Measurements from ENCODE around the gene RABGAP1L.

Gene RABGAP1L

GRCh38 chr1:174794861-174795260, 635.5 kb downstream of the RABGAP1L start:
- H3K27ac ChIP-seq: no peak overlapping the region
- H3K9ac ChIP-seq: no peak overlapping the region
- peaks cover 38% of the 10 kb centered on the region for H3K4me1 ChIP-seq
- no peaks in the 10 kb centered on the region for H3K36me3 ChIP-seq
- no peak overlapping the region for H3K4me2 ChIP-seq
- no peaks in the 10 kb centered on the region for H3K9me3 ChIP-seq
- H3K27me3 ChIP-seq: no peaks in the 10 kb centered on the region
- H4K20me1 ChIP-seq: no peaks in the 10 kb centered on the region
- H3K4me3 ChIP-seq: no peak overlapping the region
- TF ChIP-seq Cebpa-rat (IDR thresholded peaks at IDR 0.05): no peak

- TF ChIP-seq Cebpa-rat (IDR thresholded peaks at IDR 0.05): no peak
- Histone ChIP-seq H3K4me1 (peaks cover 36% of the 10 kb centered on the region), H3K9me3 (no peaks in the 10 kb centered on the region), H3K36me3 (no peaks in the 10 kb centered on the region), H4K20me1 (no peaks in the 10 kb centered on the region), H3K27me3 (no peaks in the 10 kb centered on the region), H3K9ac (no peak overlapping the region), H3K27ac (no peak overlapping the region), H3K4me2 (no peak overlapping the region), H3K4me3 (no peak overlapping the region)
These were observed 636.5 kb downstream of the RABGAP1L start for GRCh38 chr1:174795806-174796205.

GRCh38 chr1:174797398-174797797, 638.1 kb downstream of the RABGAP1L start:
- Histone ChIP-seq H3K9me3 (no peaks in the 10 kb centered on the region), H3K9ac (no peak overlapping the region), H3K36me3 (no peaks in the 10 kb centered on the region), H3K4me1 (peaks cover 36% of the 10 kb centered on the region), H3K27me3 (no peaks in the 10 kb centered on the region), H3K4me2 (no peak overlapping the region), H3K27ac (no peak overlapping the region), H3K4me3 (no peak overlapping the region), H4K20me1 (no peaks in the 10 kb centered on the region)
- TF ChIP-seq Cebpa-rat (IDR thresholded peaks at IDR 0.05): no peak

- Histone ChIP-seq H3K4me2 (peak overlapping the region; percentile 93), H3K4me3 (no peak overlapping the region), H3K4me1 (peaks cover 48% of the 10 kb centered on the region)
These were observed 639.8 kb downstream of the RABGAP1L start for GRCh38 chr1:174799136-174799479.

GRCh38 chr1:174800216-174800851, 641.0 kb downstream of the RABGAP1L start:
- no peak for TF ChIP-seq Cebpa-rat (IDR thresholded peaks at IDR 0.05)
- Histone ChIP-seq H3K27me3 (no peaks in the 10 kb centered on the region), H3K36me3 (no peaks in the 10 kb centered on the region), H3K9ac (peak overlapping the region; percentile 82), H3K27ac (peak overlapping the region; percentile 67), H3K4me1 (peaks cover 56% of the 10 kb centered on the region), H3K4me3 (peak overlapping the region; percentile 71), H3K4me2 (peak overlapping the region; percentile 93), H4K20me1 (no peaks in the 10 kb centered on the region), H3K9me3 (no peaks in the 10 kb centered on the region)

More at GRCh38 chr1:174799136-174799479, 639.8 kb downstream of the RABGAP1L start:
- Histone ChIP-seq H3K36me3 (no peaks in the 10 kb centered on the region), H4K20me1 (no peaks in the 10 kb centered on the region), H3K9me3 (no peaks in the 10 kb centered on the region), H3K27ac (no peak overlapping the region), H3K9ac (no peak overlapping the region), H3K27me3 (no peaks in the 10 kb centered on the region)
- TF ChIP-seq Cebpa-rat (IDR thresholded peaks at IDR 0.05): no peak

GRCh38 chr1:174800876-174801275, 641.6 kb downstream of the RABGAP1L start:
- peak overlapping the region; percentile 71 for H3K4me3 ChIP-seq
- H3K27me3 ChIP-seq: no peaks in the 10 kb centered on the region
- no peaks in the 10 kb centered on the region for H3K9me3 ChIP-seq
- H3K36me3 ChIP-seq: no peaks in the 10 kb centered on the region
- peaks cover 61% of the 10 kb centered on the region for H3K4me1 ChIP-seq
- H4K20me1 ChIP-seq: no peaks in the 10 kb centered on the region
- peak overlapping the region; percentile 67 for H3K27ac ChIP-seq
- peak overlapping the region; percentile 93 for H3K4me2 ChIP-seq
- no peak for TF ChIP-seq Cebpa-rat (IDR thresholded peaks at IDR 0.05)
- peak overlapping the region; percentile 82 for H3K9ac ChIP-seq

- Histone ChIP-seq H3K4me1 (peaks cover 26% of the 10 kb centered on the region), H3K27me3 (no peaks in the 10 kb centered on the region), H3K36me3 (peaks cover 11% of the 10 kb centered on the region), H4K20me1 (no peaks in the 10 kb centered on the region), H3K27ac (no peak overlapping the region), H3K9ac (no peak overlapping the region), H3K4me3 (no peak overlapping the region), H3K4me2 (no peak overlapping the region), H3K9me3 (no peaks in the 10 kb centered on the region)
- no peak for TF ChIP-seq Cebpa-rat (IDR thresholded peaks at IDR 0.05)
These were observed 650.5 kb downstream of the RABGAP1L start for GRCh38 chr1:174809755-174810280.

- Histone ChIP-seq H4K20me1 (no peaks in the 10 kb centered on the region), H3K4me2 (no peak overlapping the region), H3K27ac (no peak overlapping the region), H3K4me1 (peaks cover 35% of the 10 kb centered on the region), H3K9me3 (no peaks in the 10 kb centered on the region), H3K36me3 (peaks cover 11% of the 10 kb centered on the region), H3K4me3 (no peak overlapping the region), H3K27me3 (no peaks in the 10 kb centered on the region), H3K9ac (no peak overlapping the region)
- TF ChIP-seq Cebpa-rat (IDR thresholded peaks at IDR 0.05): no peak
These were observed 652.7 kb downstream of the RABGAP1L start for GRCh38 chr1:174812016-174812415.

GRCh38 chr1:174812656-174813055, 653.3 kb downstream of the RABGAP1L start:
- Histone ChIP-seq H3K4me2 (no peak overlapping the region), H3K9me3 (no peaks in the 10 kb centered on the region)

GRCh38 chr1:174815036-174815435, 655.7 kb downstream of the RABGAP1L start:
- Histone ChIP-seq H3K27ac (peak overlapping the region; percentile 73), H3K4me3 (peak overlapping the region; percentile 24; the same call in 1 of the 2 replicates), H3K27me3 (no peaks in the 10 kb centered on the region), H3K36me3 (peaks cover 22% of the 10 kb centered on the region; the same call in 1 of the 2 replicates), H3K9me3 (no peaks in the 10 kb centered on the region), H3K4me1 (peaks cover 41% of the 10 kb centered on the region), H4K20me1 (no peaks in the 10 kb centered on the region), H3K9ac (peak overlapping the region; percentile 40; the same call in 1 of the 2 replicates), H3K4me2 (peak overlapping the region; percentile 79)
- no peak for TF ChIP-seq Cebpa-rat (IDR thresholded peaks at IDR 0.05)

More at GRCh38 chr1:174812656-174813055, 653.3 kb downstream of the RABGAP1L start:
- H3K9ac ChIP-seq: no peak overlapping the region
- no peaks in the 10 kb centered on the region for H3K27me3 ChIP-seq
- H3K27ac ChIP-seq: peak overlapping the region; percentile 28; the same call in 1 of the 2 replicates
- no peak for TF ChIP-seq Cebpa-rat (IDR thresholded peaks at IDR 0.05)
- H3K36me3 ChIP-seq: peaks cover 11% of the 10 kb centered on the region
- peaks cover 41% of the 10 kb centered on the region for H3K4me1 ChIP-seq
- no peaks in the 10 kb centered on the region for H4K20me1 ChIP-seq
- H3K4me3 ChIP-seq: no peak overlapping the region
